ENCODE results near the gene SNRNP70.

DNA sequence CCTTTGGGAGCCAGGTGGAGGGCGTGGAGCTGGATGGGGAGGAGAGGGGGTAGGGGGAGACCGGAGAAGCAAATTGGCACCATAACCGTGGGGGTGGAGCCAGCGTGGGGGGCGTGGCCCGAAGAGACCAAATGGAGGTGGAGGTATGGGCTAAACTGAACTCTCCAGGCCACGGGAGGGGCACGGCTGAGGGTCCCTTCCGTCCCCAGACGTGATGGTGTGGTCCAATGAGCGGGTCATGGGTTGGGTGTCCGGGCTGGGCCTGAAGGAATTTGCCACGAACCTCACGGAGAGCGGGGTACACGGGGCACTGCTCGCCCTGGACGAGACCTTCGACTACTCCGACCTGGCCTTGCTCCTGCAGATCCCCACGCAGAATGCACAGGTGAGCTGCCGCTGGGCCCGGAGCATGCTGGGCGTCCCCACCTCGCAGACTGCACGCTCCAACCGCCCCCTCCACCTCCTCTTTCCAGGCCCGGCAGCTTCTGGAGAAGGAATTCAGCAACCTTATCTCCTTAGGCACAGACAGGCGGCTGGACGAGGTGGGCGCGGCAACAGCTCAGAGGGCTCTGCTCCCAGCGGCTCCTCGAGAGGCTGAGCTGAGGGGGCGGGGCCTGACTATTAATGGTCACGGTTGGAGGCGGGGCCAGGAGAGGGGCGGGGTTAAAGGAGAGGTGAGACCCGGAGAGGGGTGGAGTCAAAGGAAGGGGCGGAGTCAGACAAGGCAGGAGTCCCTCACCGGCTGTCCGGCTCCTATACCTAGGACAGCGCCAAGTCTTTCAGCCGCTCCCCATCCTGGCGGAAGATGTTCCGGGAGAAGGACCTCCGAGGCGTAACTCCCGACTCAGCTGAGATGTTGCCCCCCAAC is 63.8 kb downstream of the SNRNP70 start:
- TF ChIP-seq, protein P1, sequence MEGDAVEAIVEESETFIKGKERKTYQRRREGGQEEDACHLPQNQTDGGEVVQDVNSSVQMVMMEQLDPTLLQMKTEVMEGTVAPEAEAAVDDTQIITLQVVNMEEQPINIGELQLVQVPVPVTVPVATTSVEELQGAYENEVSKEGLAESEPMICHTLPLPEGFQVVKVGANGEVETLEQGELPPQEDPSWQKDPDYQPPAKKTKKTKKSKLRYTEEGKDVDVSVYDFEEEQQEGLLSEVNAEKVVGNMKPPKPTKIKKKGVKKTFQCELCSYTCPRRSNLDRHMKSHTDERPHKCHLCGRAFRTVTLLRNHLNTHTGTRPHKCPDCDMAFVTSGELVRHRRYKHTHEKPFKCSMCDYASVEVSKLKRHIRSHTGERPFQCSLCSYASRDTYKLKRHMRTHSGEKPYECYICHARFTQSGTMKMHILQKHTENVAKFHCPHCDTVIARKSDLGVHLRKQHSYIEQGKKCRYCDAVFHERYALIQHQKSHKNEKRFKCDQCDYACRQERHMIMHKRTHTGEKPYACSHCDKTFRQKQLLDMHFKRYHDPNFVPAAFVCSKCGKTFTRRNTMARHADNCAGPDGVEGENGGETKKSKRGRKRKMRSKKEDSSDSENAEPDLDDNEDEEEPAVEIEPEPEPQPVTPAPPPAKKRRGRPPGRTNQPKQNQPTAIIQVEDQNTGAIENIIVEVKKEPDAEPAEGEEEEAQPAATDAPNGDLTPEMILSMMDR (conservative IDR thresholded peaks at IDR 0.05 in 1 of 2, IDR thresholded peaks at IDR 0.05 in 1 of 2; ENCODE audit: extremely low read depth in 1 of 2, insufficient read depth in 1 of 2, low read depth in 1 of 2, low read length in 2 of 2): no peak
- TF ChIP-seq EZH2 (IDR thresholded peaks at IDR 0.05; ENCODE audit: borderline replicate concordance, low read length): no peak

Data from mammary epithelial cell (primary cell).